IgD-negative memory B cell (primary cell): ENCODE measurements around the gene YKT6. TPM values are rescaled to one million over a fixed set of nuclear protein-coding genes. Genes with fewer than 3 reads are reported as not detected.

ENCODE experiments used
- H3K27ac Mint-ChIP-seq, 3 donors: one replicate each; pipeline ENCODE4 v1.8.0; 2020 to 2022; ENCODE audit warnings: mild to moderate bottlenecking in 3 of 3, mixed read lengths in 3 of 3, moderate library complexity in 1 of 3
- H3K27me3 Mint-ChIP-seq: one replicate; pipeline ENCODE4 v1.8.0; 2021; ENCODE audit warnings: mixed read lengths
- H3K36me3 Mint-ChIP-seq: one replicate; pipeline ENCODE4 v1.8.0; 2020; ENCODE audit warnings: mild to moderate bottlenecking, mixed read lengths
- H3K4me1 Mint-ChIP-seq, 3 donors: one replicate each; pipeline ENCODE4 v1.8.0; 2020 to 2022; ENCODE audit warnings: mixed read lengths in 3 of 3, mild to moderate bottlenecking in 1 of 3
- H3K4me3 Mint-ChIP-seq, 4 donors: one replicate each; pipeline ENCODE4 v1.8.0; 2020 to 2022; ENCODE audit warnings: mild to moderate bottlenecking in 4 of 4, mixed read lengths in 4 of 4, moderate library complexity in 3 of 4
- H3K9me3 Mint-ChIP-seq, 3 donors: one replicate each; pipeline ENCODE4 v1.8.0; 2020 to 2021; ENCODE audit warnings: mixed read lengths in 3 of 3, mild to moderate bottlenecking in 1 of 3
- polyA plus RNA-seq: library from polyadenylated mRNA; unstranded; fragments of 300-500 nt; fragmentation: Illumina TruSeq; gene quantifications from one replicate; pipeline ENCODE4 v1.2.3, GENCODE V29; 2021

The YKT6 gene
- polyA plus RNA-seq, 1 donor from 2014 or later: 46.3 TPM

- no peaks in the 10 kb centered on the region for H3K9me3 Mint-ChIP-seq
- H3K36me3 Mint-ChIP-seq: no peaks in the 10 kb centered on the region
- H3K27ac Mint-ChIP-seq: no peak overlapping the region
- H3K4me1 Mint-ChIP-seq: no peaks in the 10 kb centered on the region
- H3K4me3 Mint-ChIP-seq: no peak overlapping the region
- H3K27me3 Mint-ChIP-seq: peaks cover 10% of the 10 kb centered on the region
Measured at GRCh38 chr7:44224974-44225565, 24.3 kb downstream of the YKT6 start.

- peaks cover 10% of the 10 kb centered on the region for H3K27me3 Mint-ChIP-seq
- H3K27ac Mint-ChIP-seq: no peak overlapping the region
- no peaks in the 10 kb centered on the region for H3K9me3 Mint-ChIP-seq
- no peaks in the 10 kb centered on the region for H3K36me3 Mint-ChIP-seq
- no peaks in the 10 kb centered on the region for H3K4me1 Mint-ChIP-seq
- peak overlapping the region in 1 of 4 donors; percentile 54 for H3K4me3 Mint-ChIP-seq
Measured at GRCh38 chr7:44225566-44226395, 25.0 kb downstream of the YKT6 start.

- Mint-ChIP-seq H3K27me3 (peaks cover 10% of the 10 kb centered on the region), H3K4me3 (no peak overlapping the region), H3K36me3 (no peaks in the 10 kb centered on the region), H3K27ac (no peak overlapping the region), H3K9me3 (no peaks in the 10 kb centered on the region), H3K4me1 (no peaks in the 10 kb centered on the region)
Measured at GRCh38 chr7:44226396-44226753, 25.6 kb downstream of the YKT6 start.

- no peaks in the 10 kb centered on the region for H3K36me3 Mint-ChIP-seq
- peaks cover 10% of the 10 kb centered on the region for H3K27me3 Mint-ChIP-seq
- no peak overlapping the region for H3K4me3 Mint-ChIP-seq
- H3K4me1 Mint-ChIP-seq: no peaks in the 10 kb centered on the region
- no peaks in the 10 kb centered on the region for H3K9me3 Mint-ChIP-seq
- no peak overlapping the region for H3K27ac Mint-ChIP-seq
Measured at GRCh38 chr7:44227911-44228310, 27.1 kb downstream of the YKT6 start.

- no peaks in the 10 kb centered on the region for H3K36me3 Mint-ChIP-seq
- H3K4me1 Mint-ChIP-seq: no peaks in the 10 kb centered on the region
- H3K27ac Mint-ChIP-seq: no peak overlapping the region
- peaks cover 10% of the 10 kb centered on the region for H3K27me3 Mint-ChIP-seq
- H3K4me3 Mint-ChIP-seq: no peak overlapping the region
- no peaks in the 10 kb centered on the region for H3K9me3 Mint-ChIP-seq
Measured at GRCh38 chr7:44228571-44229350, 28.0 kb downstream of the YKT6 start.

GRCh38 chr7:44229546-44230105, 28.8 kb downstream of the YKT6 start:
- H3K36me3 Mint-ChIP-seq: no peaks in the 10 kb centered on the region
- no peaks in the 10 kb centered on the region for H3K9me3 Mint-ChIP-seq
- no peak overlapping the region for H3K4me3 Mint-ChIP-seq
- H3K27ac Mint-ChIP-seq: no peak overlapping the region
- no peaks in the 10 kb centered on the region for H3K4me1 Mint-ChIP-seq
- peaks cover 6% of the 10 kb centered on the region for H3K27me3 Mint-ChIP-seq

GRCh38 chr7:44230286-44230685, 29.5 kb downstream of the YKT6 start:
- H3K9me3 Mint-ChIP-seq: no peaks in the 10 kb centered on the region
- H3K36me3 Mint-ChIP-seq: no peaks in the 10 kb centered on the region
- no peaks in the 10 kb centered on the region for H3K4me1 Mint-ChIP-seq
- no peak overlapping the region for H3K27ac Mint-ChIP-seq
- peaks cover 6% of the 10 kb centered on the region for H3K27me3 Mint-ChIP-seq
- H3K4me3 Mint-ChIP-seq: no peak overlapping the region

- Mint-ChIP-seq H3K27me3 (peaks cover 2% of the 10 kb centered on the region), H3K9me3 (no peaks in the 10 kb centered on the region), H3K27ac (no peak overlapping the region), H3K4me3 (peak overlapping the region in 1 of 4 donors; percentile 39), H3K36me3 (no peaks in the 10 kb centered on the region), H3K4me1 (peaks cover 0 to 2% (median 2%) of the 10 kb centered on the region in 3 donors)
Measured at GRCh38 chr7:44231088-44231487, 30.3 kb downstream of the YKT6 start.

- Mint-ChIP-seq H3K4me3 (no peak overlapping the region), H3K4me1 (peaks cover 0 to 2% (median 2%) of the 10 kb centered on the region in 3 donors), H3K27ac (no peak overlapping the region), H3K9me3 (no peaks in the 10 kb centered on the region), H3K27me3 (no peaks in the 10 kb centered on the region), H3K36me3 (no peaks in the 10 kb centered on the region)
Measured at GRCh38 chr7:44232396-44232795, 31.6 kb downstream of the YKT6 start.

- H3K9me3 Mint-ChIP-seq: no peaks in the 10 kb centered on the region
- H3K4me1 Mint-ChIP-seq: peaks cover 0 to 2% (median 2%) of the 10 kb centered on the region in 3 donors
- H3K4me3 Mint-ChIP-seq: no peak overlapping the region
- H3K27me3 Mint-ChIP-seq: peaks cover 1% of the 10 kb centered on the region
- H3K36me3 Mint-ChIP-seq: no peaks in the 10 kb centered on the region
- peak overlapping the region in 1 of 3 donors; percentile 69 for H3K27ac Mint-ChIP-seq
Measured at GRCh38 chr7:44232901-44233715, 32.3 kb downstream of the YKT6 start.

GRCh38 chr7:44235066-44235465, 34.3 kb downstream of the YKT6 start:
- H3K4me3 Mint-ChIP-seq: no peak overlapping the region
- peaks cover 0 to 2% (median 2%) of the 10 kb centered on the region in 3 donors for H3K4me1 Mint-ChIP-seq
- H3K9me3 Mint-ChIP-seq: no peaks in the 10 kb centered on the region
- H3K27ac Mint-ChIP-seq: no peak overlapping the region
- peaks cover 5% of the 10 kb centered on the region for H3K27me3 Mint-ChIP-seq
- H3K36me3 Mint-ChIP-seq: no peaks in the 10 kb centered on the region

- peaks cover 0 to 2% (median 2%) of the 10 kb centered on the region in 3 donors for H3K4me1 Mint-ChIP-seq
- H3K36me3 Mint-ChIP-seq: no peaks in the 10 kb centered on the region
- H3K4me3 Mint-ChIP-seq: no peak overlapping the region
- H3K9me3 Mint-ChIP-seq: no peaks in the 10 kb centered on the region
- peak overlapping the region in 1 of 3 donors; percentile 53 for H3K27ac Mint-ChIP-seq
- H3K27me3 Mint-ChIP-seq: peaks cover 5% of the 10 kb centered on the region
Measured at GRCh38 chr7:44235582-44236332, 35.0 kb downstream of the YKT6 start.

GRCh38 chr7:44236333-44236728, 35.6 kb downstream of the YKT6 start:
- Mint-ChIP-seq H3K27me3 (peaks cover 5% of the 10 kb centered on the region), H3K36me3 (no peaks in the 10 kb centered on the region), H3K27ac (peak overlapping the region in 1 of 3 donors; percentile 53), H3K4me3 (no peak overlapping the region), H3K9me3 (no peaks in the 10 kb centered on the region), H3K4me1 (peaks cover 0 to 2% (median 2%) of the 10 kb centered on the region in 3 donors)

- H3K9me3 Mint-ChIP-seq: no peaks in the 10 kb centered on the region
- H3K4me3 Mint-ChIP-seq: no peak overlapping the region
- no peak overlapping the region for H3K27ac Mint-ChIP-seq
- peaks cover 0 to 2% (median 2%) of the 10 kb centered on the region in 3 donors for H3K4me1 Mint-ChIP-seq
- H3K36me3 Mint-ChIP-seq: no peaks in the 10 kb centered on the region
- H3K27me3 Mint-ChIP-seq: peaks cover 5% of the 10 kb centered on the region
Measured at GRCh38 chr7:44237696-44238095, 36.9 kb downstream of the YKT6 start.
